Heart right ventricle (tissue), 16 donors: ENCODE data around the gene ECE2. TPM values are rescaled to one million over a fixed set of nuclear protein-coding genes. Genes with fewer than 3 reads are reported as not detected.

ENCODE experiments used
- ATAC-seq, 8 donors: fragments of 200-7000 bp; cut with Tn5 transposase; one replicate each; pipeline ENCODE4 v1.9.1; 2020; ENCODE audit warnings: mild to moderate bottlenecking in 8 of 8, moderate library complexity in 8 of 8, moderate number of reproducible peaks in 1 of 8
- DNase-seq, 2 donors: peaks; one replicate each; pipeline ENCODE4 v3.0.0-alpha.2; 2020
- H3K27ac ChIP-seq, 10 donors: fragments of 200-600 bp; sonication (generic) in 2 of 10; one replicate each; pipeline versions ENCODE4 v1.5.0 to v1.8.0; 2020 to 2022; ENCODE audit warnings: mild to moderate bottlenecking in 3 of 10
- H3K27me3 ChIP-seq, 7 donors: fragments of 200-600 bp; one replicate each; pipeline ENCODE4 v1.8.0; 2021 to 2022; ENCODE audit warnings: mild to moderate bottlenecking in 2 of 7
- H3K36me3 ChIP-seq, 9 donors: fragments of 200-600 bp; sonication (generic) in 1 of 9; one replicate each; pipeline versions ENCODE4 v1.5.0 to v1.8.0; 2020 to 2022; ENCODE audit warnings: mild to moderate bottlenecking in 2 of 9
- H3K4me1 ChIP-seq, 9 donors: fragments of 200-600 bp; sonication (generic) in 1 of 9; one replicate each; pipeline versions ENCODE4 v1.5.0 to v1.8.0; 2020 to 2022; ENCODE audit warnings: mild to moderate bottlenecking in 4 of 9
- H3K4me3 ChIP-seq, 10 donors: fragments of 200-600 bp; sonication (generic) in 2 of 10; one replicate each; pipeline versions ENCODE4 v1.5.0 to v1.8.0; 2020 to 2022; ENCODE audit warnings: mild to moderate bottlenecking in 7 of 10, moderate library complexity in 2 of 10
- H3K9me3 ChIP-seq, 11 donors: fragments of 200-600 bp in 10 of 11; sonication (generic) in 2 of 11; one replicate each; pipeline versions ENCODE4 v1.5.0 to v1.8.0; 2013 to 2022; ENCODE audit warnings: mild to moderate bottlenecking in 2 of 11, control low read depth in 1 of 11, moderate library complexity in 1 of 11
- WGBS, 2 donors: extraction: QIAGEN DNeasy Blood & Tissue Kit; methylation state at CpG; one replicate each; pipeline ENCODE4 v1.1.7; 2013; ENCODE audit warnings: inconsistent platforms in 1 of 2; 5-methylcytosine and 5-hydroxymethylcytosine counted together
- intact Hi-C, 10 donors: fragments of 100-400 bp; cut with DNase I; formaldehyde crosslinking; loops; one replicate each; pipeline versions ENCODE4 v1.11.1 to v1.14.2; 2022
- polyA plus RNA-seq, 2 donors: library from polyadenylated mRNA; stranded (reverse); fragments of 200-250 nt; gene quantifications; one replicate each; pipeline ENCODE4 v1.2.3, GENCODE V29; 2013
- total RNA-seq, 10 donors: library from RNA; stranded (reverse); fragmentation: NEBNext Ultra II Directional in 3 of 10; extraction: Animal tissue kit (Norgen Biotek cat#: 25700) in 3 of 10; gene quantifications; one replicate each; pipeline versions ENCODE4 v1.2.1 to v1.2.4, GENCODE V29; 2021 to 2023
- TF ChIP-seq, protein P1 (sequence below), 9 donors: fragments of 200-600 bp; sonication (generic) in 2 of 9; IDR thresholded peaks; one replicate each; pipeline versions ENCODE4 v1.5.0 to v1.8.0; 2021 to 2022; ENCODE audit warnings: antibody characterized with exemption in 9 of 9, mild to moderate bottlenecking in 5 of 9, moderate library complexity in 1 of 9
- donor health status: Arrhythmogenic right ventricular cardiomyopathy.
- donor health status: ischemic (EF 13 %, LVEDD 7.1; RV severe dilation, severe dysfunction).
- donor health status: healthy with polysubstance abuse.
- donor health status: DM: no; HTN: yes; CAD: no.
- donor health status: DM: no; HTN: no; CAD: no.
- donor health status: ischemic (EF 25% LVEDD 6.9; RV normal size, moderate dysfunction).
- donor health status: ischemic (EF 25% LVEDD 5.7; RV mildly dilated, moderate dysfunction).
- donor health status: healthy.
- donor health status: DM: yes; HTN: yes; CAD: no.
- donor health status: Ischemic cardiomyopathy.
- donor health status: ischemic (EF 35%, LVEDD 5.7; RV mildly dilated, moderate dysfunction).
- donor health status: nonischemic (EF 11% LVEDD 7.7; RV severe dilation, severe dysfunction).
- donor health status: DM: yes; HTN: yes; CAD: no.
- donor health status: PGD.
- donor health status: ischemic (EF 29% LVEDD 5.4; RV normal size, mild dysfunction).
- donor health status: nonischemic (EF 23%, LVEDD 6.1; RV moderate dilation, normal function).

Gene ECE2
- total and polyA plus RNA-seq, 12 donors, result 0.20 to 0.28 TPM; not detected in 10

DNA sequence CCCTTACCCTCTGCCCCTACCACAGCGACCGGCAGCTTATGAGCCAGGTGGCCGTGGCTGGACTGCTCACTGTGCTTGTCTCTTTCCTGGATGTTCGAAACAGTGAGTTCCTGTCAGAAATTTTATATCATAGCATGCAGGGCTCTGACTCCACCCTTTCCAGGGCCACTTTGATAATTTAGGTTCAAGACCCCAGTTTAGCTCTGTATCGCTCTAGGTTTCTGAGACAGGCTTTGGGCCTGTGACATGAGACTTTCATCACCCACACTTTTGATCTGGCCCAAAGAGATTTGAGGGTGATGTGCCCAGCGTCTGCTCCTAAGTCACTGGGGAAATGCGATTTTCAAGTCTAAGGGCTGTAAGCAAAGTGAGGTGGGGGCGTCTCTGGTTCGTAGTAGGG lies 32.1 kb downstream of the ECE2 start:
- H3K4me3 ChIP-seq, result no peak overlapping the region
- H3K27me3 ChIP-seq, result no peaks in the 10 kb centered on the region
- no peaks in the 10 kb centered on the region for H3K9me3 ChIP-seq
- no peak for DNase-seq
- ATAC-seq, result no peak
- TF ChIP-seq, protein P1, sequence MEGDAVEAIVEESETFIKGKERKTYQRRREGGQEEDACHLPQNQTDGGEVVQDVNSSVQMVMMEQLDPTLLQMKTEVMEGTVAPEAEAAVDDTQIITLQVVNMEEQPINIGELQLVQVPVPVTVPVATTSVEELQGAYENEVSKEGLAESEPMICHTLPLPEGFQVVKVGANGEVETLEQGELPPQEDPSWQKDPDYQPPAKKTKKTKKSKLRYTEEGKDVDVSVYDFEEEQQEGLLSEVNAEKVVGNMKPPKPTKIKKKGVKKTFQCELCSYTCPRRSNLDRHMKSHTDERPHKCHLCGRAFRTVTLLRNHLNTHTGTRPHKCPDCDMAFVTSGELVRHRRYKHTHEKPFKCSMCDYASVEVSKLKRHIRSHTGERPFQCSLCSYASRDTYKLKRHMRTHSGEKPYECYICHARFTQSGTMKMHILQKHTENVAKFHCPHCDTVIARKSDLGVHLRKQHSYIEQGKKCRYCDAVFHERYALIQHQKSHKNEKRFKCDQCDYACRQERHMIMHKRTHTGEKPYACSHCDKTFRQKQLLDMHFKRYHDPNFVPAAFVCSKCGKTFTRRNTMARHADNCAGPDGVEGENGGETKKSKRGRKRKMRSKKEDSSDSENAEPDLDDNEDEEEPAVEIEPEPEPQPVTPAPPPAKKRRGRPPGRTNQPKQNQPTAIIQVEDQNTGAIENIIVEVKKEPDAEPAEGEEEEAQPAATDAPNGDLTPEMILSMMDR (IDR thresholded peaks at IDR 0.05), result no peak
- 93 to 94% methylated on average over 9 of the region's 9 CpGs for WGBS, 2 donors
- H3K36me3 ChIP-seq, result peaks cover 7 to 66% (median 64%) of the 10 kb centered on the region in 9 donors
- H3K4me1 ChIP-seq, result no peaks in the 10 kb centered on the region
- no peak overlapping the region for H3K27ac ChIP-seq
- intact Hi-C loops, result loop anchor here in 1 of 10 donors (10.0 kb wide), 1 partner anchor 47 kb away; no protein-coding TSS in a partner anchor

DNA sequence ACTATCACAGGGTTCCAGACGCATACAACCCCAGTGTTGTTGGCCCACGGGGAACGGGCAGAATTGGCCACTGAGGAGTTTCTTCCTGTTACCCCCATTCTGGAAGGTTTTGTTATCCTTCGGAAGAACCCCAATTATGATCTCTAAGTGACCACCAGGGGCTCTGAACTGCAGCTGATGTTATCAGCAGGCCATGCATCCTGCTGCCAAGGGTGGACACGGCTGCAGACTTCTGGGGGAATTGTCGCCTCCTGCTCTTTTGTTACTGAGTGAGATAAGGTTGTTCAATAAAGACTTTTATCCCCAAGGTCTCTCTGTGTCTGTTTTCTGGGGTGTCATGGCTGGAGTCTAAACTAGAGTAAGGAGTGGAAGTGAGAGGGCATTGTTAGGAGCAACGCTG lies 32.9 kb downstream of the ECE2 start:
- no peak for ATAC-seq
- TF ChIP-seq, protein P1 (IDR thresholded peaks at IDR 0.05), result no peak
- Histone ChIP-seq H3K27ac (no peak overlapping the region), H3K4me1 (peaks cover 0 to 2% (median under 1%) of the 10 kb centered on the region in 9 donors), H3K27me3 (no peaks in the 10 kb centered on the region), H3K36me3 (peaks cover 4 to 58% (median 55%) of the 10 kb centered on the region in 9 donors), H3K4me3 (no peak overlapping the region), H3K9me3 (no peaks in the 10 kb centered on the region)
- WGBS, 2 donors, result 63 to 69% methylated on average over 7 of the region's 7 CpGs
- intact Hi-C loops, result loop anchor here in 1 of 10 donors (10.0 kb wide), 1 partner anchor 46 kb away; no protein-coding TSS in a partner anchor
- DNase-seq, result no peak

DNA sequence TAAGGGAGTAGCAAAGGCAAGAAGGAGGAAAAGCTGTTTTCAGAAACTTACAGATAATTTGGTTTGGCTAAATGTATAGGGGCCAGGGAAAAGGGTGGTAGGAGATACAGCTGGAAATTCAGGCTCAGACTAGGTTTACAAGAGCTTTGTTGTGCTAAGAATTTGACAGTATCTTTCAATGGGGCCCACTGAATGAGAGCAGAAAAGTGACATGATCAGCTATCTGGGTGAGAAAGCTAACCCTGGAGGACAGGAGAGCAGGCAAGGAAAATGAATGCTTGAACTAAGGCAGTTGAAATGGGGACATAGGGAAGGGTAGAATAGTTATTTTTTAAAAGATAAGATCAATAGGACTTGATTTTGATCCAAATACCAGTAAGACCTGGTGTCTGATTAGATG lies 35.8 kb downstream of the ECE2 start:
- Histone ChIP-seq H3K27me3 (no peaks in the 10 kb centered on the region), H3K4me1 (peaks cover 11 to 22% (median 16%) of the 10 kb centered on the region in 9 donors), H3K9me3 (no peaks in the 10 kb centered on the region), H3K27ac (no peak overlapping the region), H3K36me3 (peaks cover 0 to 37% (median 26%) of the 10 kb centered on the region in 9 donors), H3K4me3 (no peak overlapping the region)
- ATAC-seq (no peak), DNase-seq (no peak)
- intact Hi-C loops, result loop anchor here in 3 of 10 donors (5.0 to 10.0 kb wide), 4 partner anchors 36 to 687 kb away; partner anchors contain the start of genes ABCF3 (in 1 of the 3) and DVL3 (in 1 of the 3)
- TF ChIP-seq, protein P1 (IDR thresholded peaks at IDR 0.05), result no peak

DNA sequence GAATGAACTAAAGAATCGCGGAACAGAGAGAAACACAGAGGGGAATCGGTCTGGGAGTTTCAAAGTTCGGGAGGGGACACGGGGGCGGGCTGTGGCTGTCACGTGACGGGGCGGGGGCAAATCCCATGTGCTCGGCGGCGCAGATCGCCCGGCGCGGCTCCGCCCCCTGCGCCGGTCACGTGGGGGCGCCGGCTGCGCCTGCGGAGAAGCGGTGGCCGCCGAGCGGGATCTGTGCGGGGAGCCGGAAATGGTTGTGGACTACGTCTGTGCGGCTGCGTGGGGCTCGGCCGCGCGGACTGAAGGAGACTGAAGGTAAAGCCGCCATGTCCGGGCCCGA lies 38.5 kb downstream of the ECE2 start, which contains the start of gene EIF4G1:
EIF4G1 (plus strand) TSS at position 244 of the 337 bp plus-strand sequence. CDS start 1,191 bp downstream, outside the sequence.
- Histone ChIP-seq H3K36me3 (peaks cover 0 to 34% (median 18%) of the 10 kb centered on the region in 9 donors), H3K27ac (peak within 1 kb of the TSS; percentile 96 to 100 (median 98)), H3K9me3 (no peaks in the 10 kb centered on the region), H3K27me3 (no peaks in the 10 kb centered on the region), H3K4me1 (peaks cover 24 to 48% (median 42%) of the 10 kb centered on the region in 9 donors), H3K4me3 (peak within 1 kb of the TSS; percentile 68 to 95 (median 85))
- DNase-seq, result peak; percentile 94 to 96
- ATAC-seq, result peak; percentile 84 to 94 (median 88)
- intact Hi-C loops, result loop anchor here in 5 of 10 donors (2.0 to 10.0 kb wide), 7 partner anchors 16 to 690 kb away; partner anchors contain the start of genes ABCF3 (in 1 of the 5), DVL3 (in 1 of the 5) and PSMD2 (in 1 of the 5)
- 0% methylated on average over 40 of the region's 40 CpGs for WGBS, 2 donors
- TF ChIP-seq, protein P1 (IDR thresholded peaks at IDR 0.05), result no peak
